GM12873 (cell line): ENCODE results near the gene TUG1.

Experiments used
- TF ChIP-seq, protein P1 (sequence below): IDR thresholded peaks from 2 replicates; pipeline ENCODE4 v1.5.1; 2012; ENCODE audit warnings: low read depth, mild to moderate bottlenecking, moderate library complexity, low read length, control low read depth; ENCODE audit not compliant: insufficient read depth; ENCODE audit errors: missing control alignments

The TUG1 gene

DNA sequence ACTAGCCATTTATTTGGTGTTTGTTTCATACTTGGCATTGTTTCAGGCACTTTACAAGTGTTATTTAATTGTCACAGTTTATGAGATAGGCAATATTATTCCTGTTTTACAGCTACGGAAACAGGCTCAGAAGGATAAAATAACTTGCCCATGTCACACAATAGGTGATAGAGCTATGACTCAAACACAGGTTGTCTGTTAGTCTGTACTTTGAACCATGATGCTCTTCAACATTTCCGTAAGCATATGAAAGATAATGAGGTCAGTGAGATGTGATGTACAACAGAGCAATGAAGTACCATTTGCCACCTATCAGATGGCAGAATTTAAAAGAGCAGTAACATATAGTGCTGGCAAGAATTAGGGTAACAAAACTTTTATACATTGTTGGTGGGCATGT is 15.3 kb downstream of the TUG1 start:
- TF ChIP-seq, protein P1, sequence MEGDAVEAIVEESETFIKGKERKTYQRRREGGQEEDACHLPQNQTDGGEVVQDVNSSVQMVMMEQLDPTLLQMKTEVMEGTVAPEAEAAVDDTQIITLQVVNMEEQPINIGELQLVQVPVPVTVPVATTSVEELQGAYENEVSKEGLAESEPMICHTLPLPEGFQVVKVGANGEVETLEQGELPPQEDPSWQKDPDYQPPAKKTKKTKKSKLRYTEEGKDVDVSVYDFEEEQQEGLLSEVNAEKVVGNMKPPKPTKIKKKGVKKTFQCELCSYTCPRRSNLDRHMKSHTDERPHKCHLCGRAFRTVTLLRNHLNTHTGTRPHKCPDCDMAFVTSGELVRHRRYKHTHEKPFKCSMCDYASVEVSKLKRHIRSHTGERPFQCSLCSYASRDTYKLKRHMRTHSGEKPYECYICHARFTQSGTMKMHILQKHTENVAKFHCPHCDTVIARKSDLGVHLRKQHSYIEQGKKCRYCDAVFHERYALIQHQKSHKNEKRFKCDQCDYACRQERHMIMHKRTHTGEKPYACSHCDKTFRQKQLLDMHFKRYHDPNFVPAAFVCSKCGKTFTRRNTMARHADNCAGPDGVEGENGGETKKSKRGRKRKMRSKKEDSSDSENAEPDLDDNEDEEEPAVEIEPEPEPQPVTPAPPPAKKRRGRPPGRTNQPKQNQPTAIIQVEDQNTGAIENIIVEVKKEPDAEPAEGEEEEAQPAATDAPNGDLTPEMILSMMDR = no peak

DNA sequence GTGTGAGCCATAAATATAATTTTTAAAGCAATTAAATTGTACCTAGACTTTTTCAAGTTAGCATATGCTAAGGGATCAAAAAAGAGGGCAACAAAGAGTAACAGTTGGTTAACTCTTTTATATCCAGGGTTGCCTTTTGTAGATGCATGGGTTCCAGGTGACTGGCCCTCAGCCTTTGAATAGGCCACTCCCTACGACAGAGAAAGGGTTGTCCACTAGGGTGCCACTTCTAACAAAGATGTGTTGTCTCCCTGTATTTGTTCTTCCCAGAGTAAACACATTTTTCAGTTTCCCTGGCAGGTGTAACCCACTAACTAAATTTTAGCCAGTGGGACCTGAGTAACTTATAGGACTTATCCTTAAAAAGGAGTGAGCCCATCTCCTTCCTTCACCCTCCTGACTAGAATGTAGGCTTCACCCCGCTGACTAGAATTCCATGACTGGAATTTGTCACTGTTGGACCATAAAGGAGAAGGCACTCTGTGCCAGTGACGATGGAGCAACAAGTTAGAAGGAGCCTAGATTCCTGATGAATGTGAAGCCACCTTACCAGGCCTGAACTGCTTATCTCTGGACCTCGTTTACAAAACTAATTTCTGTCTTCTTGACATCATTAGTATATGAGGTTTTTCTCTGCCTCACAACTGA is 16.6 kb downstream of the TUG1 start:
- TF ChIP-seq, protein P1 = no peak

DNA sequence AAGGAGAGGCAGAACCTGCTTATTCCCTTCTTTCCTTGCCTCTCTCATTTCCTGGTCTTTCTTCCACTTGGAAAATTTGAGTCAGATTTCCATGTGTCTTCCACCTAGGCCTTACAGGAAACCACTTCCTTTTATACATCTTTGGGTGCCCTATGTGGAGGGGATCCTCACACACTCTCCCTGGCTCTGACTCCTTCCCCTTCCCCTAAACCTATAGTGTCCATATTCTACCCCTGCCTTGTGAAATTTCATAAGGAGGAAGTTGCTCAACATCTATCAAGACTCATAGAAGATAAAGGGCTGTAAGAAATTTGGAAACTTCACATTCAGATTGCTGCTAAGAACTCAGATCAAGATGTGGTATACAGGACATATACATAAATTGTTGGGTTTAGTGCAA is 20.4 kb downstream of the TUG1 start:
- TF ChIP-seq, protein P1 = no peak

GRCh38 chr22:30990690-30991089 is 21.6 kb downstream of the TUG1 start:
- TF ChIP-seq, protein P1 = no peak

GRCh38 chr22:30992565-30992964 is 23.5 kb downstream of the TUG1 start:
- TF ChIP-seq, protein P1 = no peak

GRCh38 chr22:30994960-30995359 is 25.9 kb downstream of the TUG1 start:
- TF ChIP-seq, protein P1 = no peak

DNA sequence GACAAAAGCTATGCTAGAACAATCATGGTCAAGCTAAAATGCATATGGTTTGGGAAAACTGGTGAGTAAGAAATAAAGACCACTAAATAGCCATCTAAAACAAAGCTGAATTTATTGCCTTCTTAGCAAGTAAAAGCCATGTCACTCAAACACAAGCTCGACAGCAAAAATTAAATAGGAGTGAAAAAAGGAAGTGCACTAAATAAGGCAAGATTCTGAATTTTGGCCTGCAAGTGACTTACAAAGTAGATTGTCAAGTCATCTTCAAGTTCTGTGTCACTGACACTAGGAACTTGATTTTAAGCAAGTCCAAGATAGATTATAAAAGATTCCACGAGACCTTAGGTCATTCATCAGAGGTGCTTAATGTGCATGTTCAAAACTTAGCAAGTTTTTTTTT is 27.4 kb downstream of the TUG1 start:
- TF ChIP-seq, protein P1 = no peak
